Pancreas (tissue), 10 donors: ENCODE measurements around the gene POU6F2. TPM values are rescaled to one million over a fixed set of nuclear protein-coding genes. Genes with fewer than 3 reads are reported as not detected.

Experiments used
- ATAC-seq, 4 donors: fragments of 200-7000 bp; cut with Tn5 transposase; one replicate each; pipeline versions ENCODE4 v1.8.0 to v1.9.1; 2020; ENCODE audit warnings: mild to moderate bottlenecking in 4 of 4, moderate library complexity in 4 of 4
- DNase-seq, 6 donors: peaks; one replicate each; pipeline ENCODE4 v3.0.0-alpha.2; 2020
- FAIRE-seq: peaks from 2 replicates; lab custom pipeline; 2012; peaks lifted over from hg19 to GRCh38; lab: Jason Lieb, UNC
- H3K27ac ChIP-seq, 4 donors: fragments of 200-600 bp; sonication (generic); 1 replicate in 3 of 4; 2 replicates in 1 of 4; pipeline versions ENCODE4 v1.5.0 to v1.8.0; 2020
- H3K27me3 ChIP-seq, 4 donors: fragments of 200-600 bp; one replicate each; pipeline ENCODE4 v1.8.0; 2021
- H3K36me3 ChIP-seq, 3 donors: fragments of 200-600 bp; sonication (generic) in 1 of 3; one replicate each; pipeline versions ENCODE4 v1.5.0 to v1.8.0; 2020 to 2021
- H3K4me1 ChIP-seq, 3 donors: fragments of 200-600 bp; one replicate each; pipeline ENCODE4 v1.8.0; 2021
- H3K4me3 ChIP-seq, 4 donors: fragments of 200-600 bp; sonication (generic) in 2 of 4; one replicate each; pipeline versions ENCODE4 v1.5.0 to v1.8.0; 2020 to 2021
- H3K9me3 ChIP-seq, 4 donors: fragments of 200-600 bp; one replicate each; pipeline ENCODE4 v1.8.0; 2021
- WGBS, 2 donors: extraction: QIAGEN DNeasy Blood & Tissue Kit; methylation state at CpG; one replicate each; pipeline ENCODE4 v1.1.7; 2013; 5-methylcytosine and 5-hydroxymethylcytosine counted together
- intact Hi-C, 3 donors: fragments of 100-400 bp; cut with DNase I; formaldehyde crosslinking; loops; one replicate each; pipeline versions ENCODE4 v1.11.1 to v1.14.2; 2022
- polyA plus RNA-seq, 2 donors: library from polyadenylated mRNA; stranded (reverse); fragments of 200-250 nt; gene quantifications; one replicate each; pipeline ENCODE4 v1.2.3, GENCODE V29; 2013
- total RNA-seq, 6 donors: library from RNA; stranded (reverse); fragmentation: NEBNext Ultra II Directional in 4 of 6; extraction: Animal tissue kit (Norgen Biotek cat#: 25700) in 4 of 6; gene quantifications; one replicate each; pipeline versions ENCODE4 v1.2.1 to v1.2.4, GENCODE V29; 2021 to 2023
- TF ChIP-seq, protein P1 (sequence below), 4 donors: fragments of 200-600 bp; sonication (generic) in 3 of 4; IDR thresholded peaks; one replicate each; pipeline versions ENCODE4 v1.5.0 to v1.8.0; 2021; ENCODE audit warnings: antibody characterized with exemption in 4 of 4
- donor health status: healthy with polysubstance abuse.
- donor health status: DM: no; HTN: no; CAD: no; lungs with moderate emphysema.
- donor health status: DM: no; HTN: no; CAD: no.
- donor health status: control.
- donor health status: control.
- donor health status: Bipolar disorder and iron deficiency.
- donor health status: DM: yes; HTN: yes; CAD: no.
- donor health status: DM: no; HTN: no; CAD: no.
- donor health status: DM: no; HTN: no; CAD: no.
- donor health status: DM: yes; HTN: yes; CAD: no.

POU6F2 gene
- total and polyA plus RNA-seq, 8 donors = 1.3 to 4.2 (median 2.4) TPM

DNA sequence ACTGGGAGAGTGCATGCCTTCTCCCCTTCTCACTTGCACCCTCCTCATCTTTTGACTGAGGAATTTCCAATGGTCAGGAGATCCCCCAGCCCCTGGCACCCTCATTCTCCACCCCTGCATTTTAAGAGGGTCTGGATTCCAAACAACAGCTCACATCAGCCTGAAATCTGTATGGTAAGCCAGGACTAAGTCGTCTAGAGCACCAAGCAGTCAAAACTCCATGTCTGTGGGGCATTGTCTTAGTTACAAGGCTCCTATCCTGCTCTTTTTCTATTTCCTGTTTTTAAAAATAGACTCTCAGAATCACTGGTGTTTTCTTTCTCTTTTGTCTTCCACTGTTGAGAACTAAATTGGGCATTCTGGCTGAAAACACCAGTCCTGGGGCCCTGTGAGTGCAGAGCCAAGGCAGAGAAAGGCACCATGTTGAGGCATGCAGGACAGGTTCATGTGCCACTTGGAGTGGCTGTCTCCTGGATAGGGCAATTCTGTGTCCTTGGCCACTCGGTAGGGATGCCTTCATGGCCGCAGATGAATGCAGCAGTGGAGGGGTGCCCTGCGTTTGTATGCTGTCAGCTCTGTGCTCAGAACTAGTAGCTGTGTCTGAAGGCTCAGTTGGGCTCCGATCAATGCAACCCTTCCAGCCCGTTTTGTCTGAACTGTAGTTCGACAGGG, 371.9 kb downstream of the POU6F2 start:
- intact Hi-C loops = no loop called here
- Histone ChIP-seq H3K4me3 (no peak overlapping the region), H3K9me3 (no peaks in the 10 kb centered on the region), H3K36me3 (no peaks in the 10 kb centered on the region), H3K27ac (no peak overlapping the region), H3K27me3 (peaks cover 0 to 3% (median 0%) of the 10 kb centered on the region in 4 donors), H3K4me1 (no peaks in the 10 kb centered on the region)
- WGBS, 2 donors = 63 to 65% methylated on average over 7 of the region's 7 CpGs
- FAIRE-seq (no peak), ATAC-seq (no peak), DNase-seq (no peak)
- TF ChIP-seq, protein P1, sequence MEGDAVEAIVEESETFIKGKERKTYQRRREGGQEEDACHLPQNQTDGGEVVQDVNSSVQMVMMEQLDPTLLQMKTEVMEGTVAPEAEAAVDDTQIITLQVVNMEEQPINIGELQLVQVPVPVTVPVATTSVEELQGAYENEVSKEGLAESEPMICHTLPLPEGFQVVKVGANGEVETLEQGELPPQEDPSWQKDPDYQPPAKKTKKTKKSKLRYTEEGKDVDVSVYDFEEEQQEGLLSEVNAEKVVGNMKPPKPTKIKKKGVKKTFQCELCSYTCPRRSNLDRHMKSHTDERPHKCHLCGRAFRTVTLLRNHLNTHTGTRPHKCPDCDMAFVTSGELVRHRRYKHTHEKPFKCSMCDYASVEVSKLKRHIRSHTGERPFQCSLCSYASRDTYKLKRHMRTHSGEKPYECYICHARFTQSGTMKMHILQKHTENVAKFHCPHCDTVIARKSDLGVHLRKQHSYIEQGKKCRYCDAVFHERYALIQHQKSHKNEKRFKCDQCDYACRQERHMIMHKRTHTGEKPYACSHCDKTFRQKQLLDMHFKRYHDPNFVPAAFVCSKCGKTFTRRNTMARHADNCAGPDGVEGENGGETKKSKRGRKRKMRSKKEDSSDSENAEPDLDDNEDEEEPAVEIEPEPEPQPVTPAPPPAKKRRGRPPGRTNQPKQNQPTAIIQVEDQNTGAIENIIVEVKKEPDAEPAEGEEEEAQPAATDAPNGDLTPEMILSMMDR (IDR thresholded peaks at IDR 0.05) = no peak

GRCh38 chr7:39353615-39354376, 376.1 kb downstream of the POU6F2 start:
- peak; percentile 86 to 93 (median 90) for ATAC-seq
- H3K27ac ChIP-seq = peak overlapping the region in 1 of 4 donors; percentile 10

DNA sequence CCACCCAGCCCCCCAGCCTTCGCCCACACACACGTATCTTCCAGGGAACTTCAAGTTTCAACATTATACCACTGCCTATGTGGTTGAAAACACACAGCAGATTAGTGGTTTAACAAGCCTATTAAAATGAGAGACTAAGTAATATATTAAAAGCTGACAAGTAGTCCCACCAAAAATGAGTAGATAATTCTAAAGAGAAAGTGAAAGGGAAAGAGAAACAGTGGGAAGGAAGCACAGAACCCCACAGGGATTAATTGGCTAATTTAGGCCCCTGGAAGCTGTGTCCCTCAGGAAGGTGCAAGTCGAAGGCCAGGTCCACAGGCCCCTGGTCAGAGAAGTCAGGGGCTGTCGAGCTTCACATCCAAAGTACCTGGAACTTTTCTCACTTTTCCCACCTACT, 378.0 kb downstream of the POU6F2 start:
- WGBS, 2 donors = 68 to 91% methylated on average over 4 of the region's 4 CpGs
- no peak for DNase-seq
- TF ChIP-seq, protein P1 (IDR thresholded peaks at IDR 0.05) = no peak

More at GRCh38 chr7:39353615-39354376, 376.1 kb downstream of the POU6F2 start:
- Histone ChIP-seq H3K9me3 (no peaks in the 10 kb centered on the region), H3K27me3 (no peaks in the 10 kb centered on the region), H3K4me1 (no peaks in the 10 kb centered on the region), H3K36me3 (no peaks in the 10 kb centered on the region), H3K4me3 (no peak overlapping the region)
- intact Hi-C loops = no loop called here
- WGBS, 2 donors = 28 to 32% methylated on average over 17 of the region's 17 CpGs
- DNase-seq (peak; percentile 23 to 63 (median 44)), FAIRE-seq (no peak)
- TF ChIP-seq, protein P1 (IDR thresholded peaks at IDR 0.05) = no peak

DNA sequence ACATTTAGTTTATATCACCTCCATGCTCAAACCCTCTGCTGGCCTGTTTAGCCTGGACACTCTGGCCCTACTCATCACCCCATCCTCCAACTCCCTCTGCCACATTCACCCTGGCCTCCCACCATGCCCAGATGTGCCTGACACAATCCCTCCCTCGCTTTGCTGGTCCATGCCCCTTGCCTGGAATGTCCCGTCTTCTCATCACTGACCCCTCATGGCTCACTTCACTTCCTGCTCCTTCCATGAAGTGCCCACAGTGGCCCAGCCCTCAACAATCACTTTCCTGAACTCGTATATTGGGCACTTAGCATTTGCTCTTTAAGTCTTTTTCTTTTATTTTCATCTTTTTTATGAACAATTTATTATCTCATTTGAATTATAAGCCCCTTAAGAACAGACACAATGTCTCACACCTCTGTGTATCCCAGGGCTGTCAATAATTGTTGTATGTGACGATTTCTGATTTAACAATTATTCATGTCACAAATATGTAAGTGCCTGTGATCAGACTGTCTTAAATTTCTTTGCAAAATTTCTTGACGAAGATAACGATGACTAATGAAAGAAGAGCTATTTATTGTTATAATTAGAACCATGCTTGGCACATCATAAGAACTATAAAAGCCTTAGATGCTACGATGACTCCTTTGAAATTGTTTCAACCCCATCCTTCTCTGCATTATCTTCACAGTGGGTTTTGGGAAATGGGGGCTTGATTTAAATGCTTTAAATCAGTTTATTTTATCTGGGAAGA, 378.6 kb downstream of the POU6F2 start:
- FAIRE-seq (no peak), ATAC-seq (no peak), DNase-seq (no peak)
- WGBS, 2 donors = 72 to 79% methylated on average over 7 of the region's 7 CpGs
- intact Hi-C loops = no loop called here
- H3K9me3 ChIP-seq = no peaks in the 10 kb centered on the region
- no peaks in the 10 kb centered on the region for H3K36me3 ChIP-seq
- no peaks in the 10 kb centered on the region for H3K27me3 ChIP-seq
- no peak overlapping the region for H3K27ac ChIP-seq
- peaks cover 0 to 9% (median 4%) of the 10 kb centered on the region in 3 donors for H3K4me1 ChIP-seq
- TF ChIP-seq, protein P1 (IDR thresholded peaks at IDR 0.05) = no peak
- H3K4me3 ChIP-seq = no peak overlapping the region

More for the DNA sequence above, 378.0 kb downstream of the POU6F2 start:
- FAIRE-seq = no peak
- Histone ChIP-seq H3K9me3 (no peaks in the 10 kb centered on the region), H3K27ac (no peak overlapping the region), H3K4me1 (peaks cover 0 to 9% (median 4%) of the 10 kb centered on the region in 3 donors), H3K4me3 (no peak overlapping the region), H3K36me3 (no peaks in the 10 kb centered on the region), H3K27me3 (no peaks in the 10 kb centered on the region)
- ATAC-seq = no peak
- intact Hi-C loops = no loop called here
